Measurements from ENCODE around the gene DDR2. TPM values are rescaled to one million over a fixed set of nuclear protein-coding genes. Genes with fewer than 3 reads are reported as not detected.

DDR2 gene
- total RNA-seq, 1 donor from 2014 or later: 4.4 TPM

DNA sequence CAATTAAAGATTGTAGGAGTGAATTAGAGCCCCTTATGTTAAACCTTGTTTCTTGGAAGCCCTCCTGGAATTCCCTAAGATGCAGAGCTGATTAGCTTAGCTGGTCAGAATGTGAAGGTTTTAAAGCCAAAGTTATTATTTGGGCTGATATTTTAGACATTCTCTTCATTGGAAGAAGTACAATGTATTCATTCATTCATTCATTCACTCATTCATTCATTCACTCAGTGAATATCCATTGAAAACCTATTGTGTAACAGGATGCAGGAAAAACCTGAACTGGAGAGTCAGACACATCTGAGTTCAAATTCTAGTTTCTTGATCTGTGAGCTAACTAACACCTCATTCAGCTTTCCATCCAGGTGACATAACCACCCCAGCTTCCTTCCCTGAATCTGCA, 29.7 kb downstream of the DDR2 start:
- no peak overlapping the region for H3K4me3 Mint-ChIP-seq (ENCODE audit: unreplicated experiment)
- H3K9me3 Mint-ChIP-seq (ENCODE audit: unreplicated experiment): no peaks in the 10 kb centered on the region
- peaks cover 13% of the 10 kb centered on the region for H3K4me1 Mint-ChIP-seq (ENCODE audit: low read depth, unreplicated experiment)
- no peaks in the 10 kb centered on the region for H3K36me3 Mint-ChIP-seq (ENCODE audit: unreplicated experiment)
- no peak overlapping the region for H3K27ac Mint-ChIP-seq (ENCODE audit: unreplicated experiment)
- TF ChIP-seq, protein P1, sequence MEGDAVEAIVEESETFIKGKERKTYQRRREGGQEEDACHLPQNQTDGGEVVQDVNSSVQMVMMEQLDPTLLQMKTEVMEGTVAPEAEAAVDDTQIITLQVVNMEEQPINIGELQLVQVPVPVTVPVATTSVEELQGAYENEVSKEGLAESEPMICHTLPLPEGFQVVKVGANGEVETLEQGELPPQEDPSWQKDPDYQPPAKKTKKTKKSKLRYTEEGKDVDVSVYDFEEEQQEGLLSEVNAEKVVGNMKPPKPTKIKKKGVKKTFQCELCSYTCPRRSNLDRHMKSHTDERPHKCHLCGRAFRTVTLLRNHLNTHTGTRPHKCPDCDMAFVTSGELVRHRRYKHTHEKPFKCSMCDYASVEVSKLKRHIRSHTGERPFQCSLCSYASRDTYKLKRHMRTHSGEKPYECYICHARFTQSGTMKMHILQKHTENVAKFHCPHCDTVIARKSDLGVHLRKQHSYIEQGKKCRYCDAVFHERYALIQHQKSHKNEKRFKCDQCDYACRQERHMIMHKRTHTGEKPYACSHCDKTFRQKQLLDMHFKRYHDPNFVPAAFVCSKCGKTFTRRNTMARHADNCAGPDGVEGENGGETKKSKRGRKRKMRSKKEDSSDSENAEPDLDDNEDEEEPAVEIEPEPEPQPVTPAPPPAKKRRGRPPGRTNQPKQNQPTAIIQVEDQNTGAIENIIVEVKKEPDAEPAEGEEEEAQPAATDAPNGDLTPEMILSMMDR (IDR thresholded peaks at IDR 0.05; ENCODE audit: partially characterized antibody, unreplicated experiment): no peak
- H3K27me3 Mint-ChIP-seq (ENCODE audit: unreplicated experiment): no peaks in the 10 kb centered on the region
- DNase-seq: no peak

DNA sequence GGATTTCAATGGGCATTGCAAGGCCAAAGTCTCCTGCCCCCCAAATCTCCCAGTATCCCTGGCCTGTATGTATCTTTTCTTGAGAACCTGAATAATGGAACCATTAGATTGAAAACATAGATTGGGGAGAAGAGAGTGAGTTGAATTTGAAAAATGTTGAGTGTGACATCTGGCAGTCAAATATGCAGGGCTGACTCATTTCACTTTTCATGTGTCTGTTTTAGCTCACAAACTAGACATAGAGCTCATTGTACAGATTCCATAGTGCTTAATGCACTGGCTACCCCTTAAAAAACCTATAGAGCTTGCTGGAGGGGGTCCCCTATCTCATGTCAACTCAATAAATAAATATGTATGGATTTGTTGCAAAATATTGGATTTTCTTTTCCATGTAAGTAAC, 30.8 kb downstream of the DDR2 start:
- Mint-ChIP-seq H3K4me3 (ENCODE audit: unreplicated experiment) (no peak overlapping the region), H3K4me1 (ENCODE audit: low read depth, unreplicated experiment) (peaks cover 13% of the 10 kb centered on the region), H3K27me3 (ENCODE audit: unreplicated experiment) (no peaks in the 10 kb centered on the region), H3K27ac (ENCODE audit: unreplicated experiment) (no peak overlapping the region), H3K36me3 (ENCODE audit: unreplicated experiment) (no peaks in the 10 kb centered on the region), H3K9me3 (ENCODE audit: unreplicated experiment) (no peaks in the 10 kb centered on the region)
- no peak for DNase-seq
- TF ChIP-seq, protein P1 (IDR thresholded peaks at IDR 0.05; ENCODE audit: partially characterized antibody, unreplicated experiment): no peak

DNA sequence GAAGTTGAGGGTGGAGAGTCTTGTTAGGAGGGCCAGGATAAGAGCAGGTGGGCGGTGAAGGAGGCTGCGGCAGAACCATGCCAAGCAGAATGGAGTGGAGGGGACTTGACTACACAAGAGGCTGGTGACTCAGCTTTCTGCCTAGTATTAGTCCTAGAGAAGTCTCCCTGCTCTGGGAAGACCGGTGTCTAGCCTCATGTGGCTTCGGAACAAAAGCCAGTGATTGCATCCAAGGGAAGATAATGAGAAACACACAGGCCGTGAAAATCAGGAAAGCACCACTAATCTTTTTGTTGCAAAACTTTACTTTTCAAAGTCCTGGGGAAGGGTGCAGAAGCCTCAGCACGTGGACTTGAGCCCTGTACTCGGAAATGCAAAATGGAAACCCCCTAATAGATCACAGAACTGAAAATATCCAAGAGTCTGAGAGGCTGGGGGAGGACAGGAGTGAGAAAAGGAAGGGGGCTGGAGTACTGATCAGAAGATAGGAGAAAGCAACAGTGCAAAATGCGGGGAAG, 31.4 kb downstream of the DDR2 start:
- Mint-ChIP-seq H3K27me3 (ENCODE audit: unreplicated experiment) (no peaks in the 10 kb centered on the region), H3K36me3 (ENCODE audit: unreplicated experiment) (no peaks in the 10 kb centered on the region), H3K27ac (ENCODE audit: unreplicated experiment) (no peak overlapping the region), H3K4me1 (ENCODE audit: low read depth, unreplicated experiment) (peaks cover 13% of the 10 kb centered on the region), H3K9me3 (ENCODE audit: unreplicated experiment) (no peaks in the 10 kb centered on the region), H3K4me3 (ENCODE audit: unreplicated experiment) (no peak overlapping the region)
- TF ChIP-seq, protein P1 (IDR thresholded peaks at IDR 0.05; ENCODE audit: partially characterized antibody, unreplicated experiment): no peak
- no peak for DNase-seq

DNA sequence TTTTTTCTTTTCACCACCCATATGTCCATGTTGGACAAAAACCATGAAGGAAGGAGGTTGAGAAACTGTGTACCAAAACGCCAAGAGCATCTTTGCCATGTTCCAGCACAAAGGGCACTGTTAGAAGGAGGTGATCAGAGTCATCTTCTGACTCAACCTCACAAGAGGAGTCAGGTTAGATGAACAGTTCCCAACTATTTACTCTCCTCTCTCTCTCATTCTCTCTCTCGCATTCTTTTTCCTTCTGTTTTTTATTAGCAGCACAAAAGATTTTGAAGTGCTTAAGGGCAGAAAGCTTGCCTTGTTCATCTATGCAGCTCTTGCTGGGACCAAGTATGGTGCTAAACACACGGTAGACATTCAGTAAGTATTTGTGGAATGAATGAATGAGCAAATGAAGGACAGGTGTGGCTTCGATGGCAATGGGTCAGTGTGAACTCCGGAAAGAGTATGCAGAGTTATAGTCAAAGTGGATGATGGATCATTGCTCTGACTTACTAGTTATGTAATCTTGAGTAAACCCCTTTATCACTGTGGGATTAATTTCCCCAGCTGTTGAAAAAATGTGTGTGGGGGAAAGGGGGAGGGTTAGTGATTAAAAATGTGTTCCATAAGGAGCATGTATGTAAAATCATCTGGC, 33.9 kb downstream of the DDR2 start:
- Mint-ChIP-seq H3K9me3 (ENCODE audit: unreplicated experiment) (no peaks in the 10 kb centered on the region), H3K36me3 (ENCODE audit: unreplicated experiment) (no peaks in the 10 kb centered on the region), H3K4me1 (ENCODE audit: low read depth, unreplicated experiment) (peaks cover 4% of the 10 kb centered on the region), H3K4me3 (ENCODE audit: unreplicated experiment) (no peak overlapping the region), H3K27ac (ENCODE audit: unreplicated experiment) (no peak overlapping the region), H3K27me3 (ENCODE audit: unreplicated experiment) (no peaks in the 10 kb centered on the region)
- TF ChIP-seq, protein P1 (IDR thresholded peaks at IDR 0.05; ENCODE audit: partially characterized antibody, unreplicated experiment): no peak
- no peak for DNase-seq

DNA sequence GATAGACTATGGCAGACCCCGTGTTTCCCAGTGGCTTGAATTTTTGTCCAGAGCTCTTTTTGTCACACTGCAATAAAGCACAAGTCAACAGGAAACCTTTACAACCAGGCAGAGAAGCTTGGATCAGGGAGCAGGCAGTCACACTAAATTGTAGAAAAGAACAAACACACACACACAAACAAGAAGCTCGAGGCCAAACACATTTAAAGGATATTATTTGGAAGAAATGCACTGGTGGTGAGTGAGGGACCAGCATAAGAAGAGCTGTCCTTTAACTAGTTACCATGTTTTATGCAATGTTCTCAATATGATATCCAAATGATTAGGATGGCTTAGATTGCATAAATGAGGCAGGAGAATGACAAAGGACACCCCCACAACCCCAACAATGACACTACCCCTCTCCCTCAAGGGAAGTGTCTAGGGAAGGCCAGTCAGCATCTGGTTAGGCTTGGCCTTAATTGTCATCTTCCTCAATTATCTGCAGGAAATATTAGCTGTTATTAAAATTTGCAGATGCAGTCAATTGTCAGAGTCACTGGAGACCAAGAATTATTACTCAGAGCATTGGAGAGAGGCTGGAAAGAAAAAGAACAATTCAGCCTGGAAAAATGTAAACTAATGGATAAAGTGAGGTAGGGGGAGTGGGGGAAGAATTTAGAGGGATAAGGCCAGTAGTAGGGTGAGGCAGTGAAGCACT, 35.3 kb downstream of the DDR2 start:
- H3K4me3 Mint-ChIP-seq (ENCODE audit: unreplicated experiment): no peak overlapping the region
- TF ChIP-seq, protein P1 (IDR thresholded peaks at IDR 0.05; ENCODE audit: partially characterized antibody, unreplicated experiment): no peak
- DNase-seq: no peak
- no peaks in the 10 kb centered on the region for H3K9me3 Mint-ChIP-seq (ENCODE audit: unreplicated experiment)
- no peaks in the 10 kb centered on the region for H3K27me3 Mint-ChIP-seq (ENCODE audit: unreplicated experiment)
- no peaks in the 10 kb centered on the region for H3K36me3 Mint-ChIP-seq (ENCODE audit: unreplicated experiment)
- H3K4me1 Mint-ChIP-seq (ENCODE audit: low read depth, unreplicated experiment): no peaks in the 10 kb centered on the region
- H3K27ac Mint-ChIP-seq (ENCODE audit: unreplicated experiment): no peak overlapping the region
